CD4-positive, alpha-beta T cell (primary cell): ENCODE data around the gene ZBTB5. TPM values are rescaled to one million over a fixed set of nuclear protein-coding genes. Genes with fewer than 3 reads are reported as not detected.

Experiments used
- ATAC-seq: fragments of 200-7000 bp; cut with Tn5 transposase; one replicate; pipeline ENCODE4 v1.10.0; 2022; ENCODE audit warnings: mild to moderate bottlenecking; ENCODE audit not compliant: poor library complexity
- CTCF ChIA-PET: fragments of 350-600 bp; sonication (Branson Sonifier 250); formaldehyde crosslinking; loops from one replicate; lab custom pipeline; 2021; ENCODE audit warnings: antibody characterized with exemption, inconsistent platforms; lab: Charles Lee
- POLR2A ChIA-PET: fragments of 350-600 bp; sonication (Branson Sonifier 250); formaldehyde crosslinking; loops from one replicate; lab custom pipeline; 2021; ENCODE audit warnings: antibody characterized with exemption, inconsistent platforms; lab: Charles Lee
- DNase-seq, 14 experiments: peaks; one replicate each; pipeline ENCODE4 v3.0.0-alpha.2; 2013 to 2020; ENCODE audit warnings: mixed read lengths in 2 of 14
- H3K27ac ChIP-seq, 2 donors: one replicate each; pipeline versions ENCODE4 v1.5.1 to v1.7.0; 2013; ENCODE audit warnings: low read length in 2 of 2, low read depth in 1 of 2, mild to moderate bottlenecking in 1 of 2
- H3K27me3 ChIP-seq, 2 experiments: 1 replicate in 1 of 2; 2 replicates in 1 of 2; pipeline versions ENCODE4 v1.6.1 to v1.7.0; 2013; ENCODE audit warnings: low read length in 2 of 2, control low read depth in 1 of 2, mild to moderate bottlenecking in 1 of 2, moderate library complexity in 1 of 2; ENCODE audit not compliant: insufficient read depth in 2 of 2, control insufficient read depth in 1 of 2
- H3K36me3 ChIP-seq: one replicate; pipeline ENCODE4 v1.6.1; 2013; ENCODE audit warnings: low read length, control low read depth; ENCODE audit not compliant: insufficient read depth
- H3K4me1 ChIP-seq: one replicate; pipeline ENCODE4 v1.6.1; 2013; ENCODE audit warnings: low read length, control low read depth; ENCODE audit not compliant: insufficient read depth
- H3K4me3 ChIP-seq: one replicate; pipeline ENCODE4 v1.5.1; 2013; ENCODE audit warnings: mild to moderate bottlenecking, low read length, moderate library complexity
- H3K9me3 ChIP-seq, 2 experiments: 1 replicate in 1 of 2; 2 replicates in 1 of 2; pipeline versions ENCODE4 v1.6.1 to v1.7.0; 2013; ENCODE audit warnings: low read length in 2 of 2, mild to moderate bottlenecking in 2 of 2, control low read depth in 1 of 2, moderate library complexity in 1 of 2; ENCODE audit not compliant: control insufficient read depth in 1 of 2, insufficient read depth in 1 of 2
- H3K27ac Mint-ChIP-seq: one replicate; pipeline ENCODE4 v1.8.0; 2020; ENCODE audit warnings: mixed read lengths
- H3K27me3 Mint-ChIP-seq: one replicate; pipeline ENCODE4 v1.8.0; 2021; ENCODE audit warnings: mixed read lengths
- H3K36me3 Mint-ChIP-seq: one replicate; pipeline ENCODE4 v1.8.0; 2021; ENCODE audit warnings: low read depth, mixed read lengths
- H3K4me1 Mint-ChIP-seq: one replicate; pipeline ENCODE4 v1.8.0; 2021; ENCODE audit warnings: low read depth, mixed read lengths
- H3K4me3 Mint-ChIP-seq: one replicate; pipeline ENCODE4 v1.8.0; 2020; ENCODE audit warnings: mild to moderate bottlenecking, mixed read lengths
- H3K9me3 Mint-ChIP-seq: one replicate; pipeline ENCODE4 v1.8.0; 2020; ENCODE audit warnings: mixed read lengths
- CTCF ChIP-seq: fragments of 200-600 bp; IDR thresholded peaks from one replicate; pipeline ENCODE4 v1.8.0; 2022; ENCODE audit warnings: antibody characterized with exemption, mild to moderate bottlenecking
- intact Hi-C, 2 experiments: fragments of 100-400 bp; cut with DNase I in 1 of 2; cut with micrococcal nuclease in 1 of 2; formaldehyde crosslinking; loops; one replicate each; pipeline versions ENCODE4 v1.15.1 to v1.9.0; 2023 to 2025; cut with DNase I, micrococcal nuclease
- total RNA-seq, 174 experiments: library from RNA in 2 of 174; stranded (reverse) in 2 of 174; gene quantifications; one replicate each; pipeline ENCODE4 v1.2.3 and lab custom pipeline; 2021 to 2026

ZBTB5 gene
- total RNA-seq, 2 experiments from 2014 or later, result 21.3 to 22.0 TPM

GRCh38 chr9:37491939-37492338 lies 26.7 kb upstream of the ZBTB5 start:
- Histone ChIP-seq H3K27ac (no peak overlapping the region), H3K4me1 (peaks cover 10% of the 10 kb centered on the region), H3K36me3 (peaks cover 88% of the 10 kb centered on the region), H3K9me3 (no peaks in the 10 kb centered on the region), H3K27me3 (no peaks in the 10 kb centered on the region), H3K4me3 (no peak overlapping the region)
- ATAC-seq (no peak), DNase-seq (no peak)
- H3K36me3 Mint-ChIP-seq, result peaks cover 91% of the 10 kb centered on the region
- H3K27me3 Mint-ChIP-seq, result no peaks in the 10 kb centered on the region
- intact Hi-C loops, result no loop called here
- TF ChIP-seq CTCF, result no peak
- no peak overlapping the region for H3K27ac Mint-ChIP-seq
- ChIA-PET CTCF (no interaction called here), POLR2A (no interaction called here)
- peaks cover 33% of the 10 kb centered on the region for H3K4me1 Mint-ChIP-seq
- H3K9me3 Mint-ChIP-seq, result no peaks in the 10 kb centered on the region
- no peak overlapping the region for H3K4me3 Mint-ChIP-seq

GRCh38 chr9:37486616-37487548 lies 21.6 kb upstream of the ZBTB5 start:
- H3K27ac ChIP-seq, result peak overlapping the region in 1 of 2 donors; percentile 70
- H3K4me1 ChIP-seq, result peaks cover 29% of the 10 kb centered on the region
- ChIA-PET CTCF (interaction anchor here (0.6 to 1.1 kb wide), 2 partner anchors 19 to 23 kb away, joined by 3 read pairs; no protein-coding TSS in a partner anchor), POLR2A (interaction anchor here (1.0 to 4.5 kb wide), 6 partner anchors 9 to 90 kb away, joined by 3 to 52 read pairs (median 6); partner anchors contain the start of genes FBXO10 and ZBTB5)
- H3K27me3 ChIP-seq, result no peaks in the 10 kb centered on the region
- H3K36me3 ChIP-seq, result peaks cover 40% of the 10 kb centered on the region
- Mint-ChIP-seq H3K4me1 (peaks cover 52% of the 10 kb centered on the region), H3K27ac (peak overlapping the region; percentile 92), H3K4me3 (peak overlapping the region; percentile 94), H3K9me3 (no peaks in the 10 kb centered on the region), H3K36me3 (peaks cover 56% of the 10 kb centered on the region), H3K27me3 (peaks cover under 1% of the 10 kb centered on the region)
- H3K4me3 ChIP-seq, result peak overlapping the region; percentile 89
- no peak for TF ChIP-seq CTCF
- intact Hi-C loops, result loop anchor here (2.0 to 10.0 kb wide), 9 partner anchors 64 to 1002 kb away; partner anchors contain the start of genes GRHPR (in 2 of the 2), DCAF10 (in 1 of the 2) and SLC25A51 (in 1 of the 2)
- ATAC-seq, result no peak
- DNase-seq, result no peak
- H3K9me3 ChIP-seq, result no peaks in the 10 kb centered on the region

GRCh38 chr9:37486256-37486615 lies 21.0 kb upstream of the ZBTB5 start:
- no peak for ATAC-seq
- Histone ChIP-seq H3K4me3 (peak overlapping the region; percentile 89), H3K27ac (peak overlapping the region; percentile 67 to 70), H3K27me3 (peaks cover 0 to 3% of the 10 kb centered on the region in 2 experiments), H3K4me1 (peaks cover 29% of the 10 kb centered on the region), H3K9me3 (no peaks in the 10 kb centered on the region), H3K36me3 (peaks cover 33% of the 10 kb centered on the region)
- POLR2A ChIA-PET, result interaction anchor here (0.9 to 4.5 kb wide), 9 partner anchors 10 to 365 kb away, joined by 3 to 52 read pairs (median 6); partner anchors contain the start of genes FBXO10, TOMM5 and ZBTB5
- CTCF ChIA-PET, result interaction anchor here (0.6 to 1.1 kb wide), 2 partner anchors 19 to 22 kb away, joined by 3 read pairs; no protein-coding TSS in a partner anchor
- Mint-ChIP-seq H3K36me3 (peaks cover 50% of the 10 kb centered on the region), H3K9me3 (no peaks in the 10 kb centered on the region), H3K27ac (peak overlapping the region; percentile 92), H3K27me3 (peaks cover 7% of the 10 kb centered on the region), H3K4me3 (peak overlapping the region; percentile 94), H3K4me1 (peaks cover 52% of the 10 kb centered on the region)
- TF ChIP-seq CTCF, result no peak
- intact Hi-C loops, result loop anchor here (2.0 to 10.0 kb wide), 9 partner anchors 63 to 1001 kb away; partner anchors contain the start of genes GRHPR (in 2 of the 2), DCAF10 (in 1 of the 2) and SLC25A51 (in 1 of the 2)
- DNase-seq, result peak in 1 of 14 experiments; percentile 9
